Limb (tissue), 2 donors: ENCODE results near the gene MOB2.

Experiments
- DNase-seq, 2 donors: peaks; one replicate each; pipeline ENCODE4 v3.0.0-alpha.2; 2016; ENCODE audit errors: extremely low spot score in 2 of 2

Gene MOB2, protein sequence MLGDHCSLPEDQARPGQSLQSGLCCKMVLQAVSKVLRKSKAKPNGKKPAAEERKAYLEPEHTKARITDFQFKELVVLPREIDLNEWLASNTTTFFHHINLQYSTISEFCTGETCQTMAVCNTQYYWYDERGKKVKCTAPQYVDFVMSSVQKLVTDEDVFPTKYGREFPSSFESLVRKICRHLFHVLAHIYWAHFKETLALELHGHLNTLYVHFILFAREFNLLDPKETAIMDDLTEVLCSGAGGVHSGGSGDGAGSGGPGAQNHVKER

DNA sequence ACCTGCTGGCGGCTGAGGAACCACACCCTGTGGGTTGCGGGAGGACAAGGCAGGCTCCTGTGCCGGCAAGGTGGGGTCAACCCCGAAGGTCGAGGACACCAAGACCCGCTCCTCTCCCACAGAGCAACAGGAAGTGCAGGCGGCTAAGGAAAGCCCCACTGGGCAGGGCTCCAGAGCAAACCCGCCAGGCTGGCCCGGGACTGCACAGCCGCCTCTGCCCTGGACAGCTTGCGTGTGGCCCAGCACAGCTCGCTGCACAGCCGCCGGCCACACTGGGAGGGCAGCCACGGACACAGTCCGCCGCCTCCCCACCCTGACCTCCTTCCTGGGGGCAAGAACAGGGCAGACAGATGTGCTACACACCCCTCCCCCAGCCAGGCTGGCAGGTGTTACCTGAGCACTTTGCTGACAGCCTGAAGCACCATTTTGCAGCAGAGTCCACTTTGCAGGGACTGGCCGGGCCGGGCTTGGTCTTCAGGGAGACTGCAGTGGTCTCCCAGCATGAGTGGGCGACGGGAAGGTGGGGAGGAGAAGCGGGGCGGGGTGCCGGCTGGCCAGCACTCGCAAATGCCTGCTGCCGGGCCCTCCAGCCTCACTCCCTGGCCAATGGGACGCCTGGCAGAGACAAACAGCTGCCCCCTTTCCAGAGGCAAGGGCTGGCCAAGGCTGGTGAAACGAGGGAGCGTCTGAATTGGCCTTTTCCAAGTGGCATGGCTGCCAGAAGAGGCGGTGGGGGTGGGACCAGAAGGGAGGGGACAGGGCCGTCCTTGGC, at the start of gene MOB2:
MOB2 (minus strand) TSS at position 726 of the 772 bp plus-strand sequence; CDS start at position 503, 223 bp downstream.
- peak in 1 of 2 donors; percentile 31 for DNase-seq

DNA sequence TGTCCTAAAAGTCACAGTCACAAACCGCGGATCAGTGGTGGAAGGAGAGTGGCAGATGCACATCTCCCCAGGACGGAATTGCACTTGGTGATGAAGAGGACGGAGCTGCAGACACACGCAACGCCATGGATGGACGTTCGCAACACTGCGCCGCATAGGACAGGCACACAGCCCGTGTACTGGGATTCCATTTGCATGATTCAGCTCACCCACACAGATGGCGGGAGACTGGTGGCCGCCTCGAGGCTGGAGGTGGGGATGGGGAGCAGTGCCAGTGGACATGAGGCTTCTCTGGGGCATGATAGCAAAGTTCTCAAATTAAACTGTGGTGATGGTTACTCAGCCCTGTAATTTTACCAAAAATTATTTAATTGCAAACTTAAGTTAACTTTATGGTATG, 48.1 kb upstream of the MOB2 start:
- DNase-seq = no peak

DNA sequence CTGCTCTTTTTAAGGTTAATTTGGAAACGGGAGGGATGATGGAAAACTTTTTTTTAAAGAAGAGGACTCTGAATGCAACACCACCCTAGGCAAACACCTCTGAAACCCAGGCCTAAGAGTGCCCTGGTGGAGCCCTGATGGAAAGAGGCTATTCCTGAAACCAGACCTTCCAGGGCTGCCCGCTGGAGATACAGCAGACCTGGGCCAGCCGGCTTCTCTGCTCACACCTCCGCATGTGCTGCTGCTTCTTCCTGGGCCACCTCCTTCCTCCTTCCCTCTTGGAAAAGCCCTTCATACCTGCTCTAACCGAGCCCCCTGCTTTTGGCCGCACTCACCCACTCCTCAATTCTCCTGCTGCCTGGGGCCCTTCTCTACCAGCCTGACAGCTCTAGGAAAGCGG, 47.6 kb upstream of the MOB2 start:
- DNase-seq = no peak

DNA sequence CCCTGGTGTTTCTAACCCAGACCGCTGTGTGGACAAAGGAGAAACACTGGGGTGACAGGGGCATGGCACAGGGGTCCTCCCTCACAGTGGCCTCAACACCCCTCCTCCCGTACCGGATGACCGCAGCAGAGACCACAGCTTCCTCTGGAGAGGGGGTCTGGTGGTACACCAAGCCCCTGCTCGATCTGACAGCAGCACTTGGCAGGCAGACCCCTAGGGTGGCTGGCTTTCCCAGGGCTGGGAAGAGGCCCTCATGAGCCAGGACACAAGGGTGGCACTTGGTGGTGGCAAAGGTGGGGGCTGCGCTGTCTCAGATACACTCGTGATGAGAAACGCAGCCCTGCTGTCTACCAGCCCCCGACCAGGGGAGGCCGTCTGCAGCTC, 46.8 kb upstream of the MOB2 start:
- no peak for DNase-seq

DNA sequence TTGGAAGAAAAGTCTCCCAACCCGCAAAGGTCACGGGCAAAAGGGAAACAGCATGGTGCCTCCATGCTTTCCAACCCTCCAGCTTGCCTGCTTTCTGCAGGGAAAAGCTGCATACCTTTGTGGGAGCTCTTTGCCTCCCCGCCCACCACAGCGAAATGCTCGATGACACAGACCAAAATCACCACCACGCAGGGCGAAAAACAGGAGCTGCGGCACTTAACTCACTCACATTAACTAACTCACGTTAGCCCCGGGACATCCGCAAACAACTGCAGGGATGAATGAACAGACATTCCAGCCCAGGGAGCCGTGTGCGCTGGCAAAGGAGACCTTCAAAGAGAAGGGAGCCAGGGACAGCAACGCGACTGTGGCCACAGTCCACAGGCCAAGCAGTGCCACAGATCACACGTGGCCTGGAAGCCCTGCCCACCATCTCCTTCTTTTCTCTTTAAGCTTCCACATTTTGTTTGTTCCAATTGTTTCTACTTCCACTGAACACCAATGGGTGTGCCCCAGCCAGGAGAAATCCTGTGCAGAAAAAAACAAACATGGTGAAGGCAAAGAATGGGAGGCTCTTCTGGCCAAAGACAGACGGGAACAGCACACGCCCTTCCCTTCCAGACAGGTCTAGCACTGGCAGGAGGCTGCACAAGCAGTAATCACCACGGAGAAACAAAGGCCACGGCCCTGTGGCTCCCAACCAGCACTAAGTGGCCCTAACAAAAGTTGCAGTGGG, 46.2 kb upstream of the MOB2 start:
- DNase-seq = no peak

DNA sequence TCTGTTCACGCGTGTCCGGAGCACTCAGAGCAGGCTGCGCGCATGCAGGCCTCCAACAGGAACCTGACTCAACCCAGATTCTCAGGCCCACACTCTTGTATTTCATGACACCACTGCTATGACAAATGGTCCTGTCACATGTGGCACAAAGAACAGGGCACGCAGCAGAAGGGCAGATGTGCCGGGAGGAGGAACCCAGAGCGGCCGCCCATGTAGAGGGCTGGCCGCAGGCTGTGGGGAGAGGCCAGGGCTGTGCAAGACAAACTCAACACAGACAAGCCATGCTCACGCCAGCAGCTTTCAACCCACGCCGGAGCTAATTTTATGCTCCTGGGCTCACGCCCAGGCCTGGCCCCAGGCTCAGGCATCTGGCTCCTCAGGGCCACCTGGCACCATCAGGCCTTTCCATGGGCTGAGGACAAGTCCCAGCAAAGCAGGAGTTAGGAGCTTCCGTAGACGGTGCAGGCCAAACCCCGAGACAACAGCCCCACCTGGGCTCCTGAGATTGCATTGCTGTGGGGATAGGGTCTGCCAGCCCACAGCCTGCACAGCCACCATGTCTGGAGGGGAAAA, 45.5 kb upstream of the MOB2 start:
- no peak for DNase-seq

DNA sequence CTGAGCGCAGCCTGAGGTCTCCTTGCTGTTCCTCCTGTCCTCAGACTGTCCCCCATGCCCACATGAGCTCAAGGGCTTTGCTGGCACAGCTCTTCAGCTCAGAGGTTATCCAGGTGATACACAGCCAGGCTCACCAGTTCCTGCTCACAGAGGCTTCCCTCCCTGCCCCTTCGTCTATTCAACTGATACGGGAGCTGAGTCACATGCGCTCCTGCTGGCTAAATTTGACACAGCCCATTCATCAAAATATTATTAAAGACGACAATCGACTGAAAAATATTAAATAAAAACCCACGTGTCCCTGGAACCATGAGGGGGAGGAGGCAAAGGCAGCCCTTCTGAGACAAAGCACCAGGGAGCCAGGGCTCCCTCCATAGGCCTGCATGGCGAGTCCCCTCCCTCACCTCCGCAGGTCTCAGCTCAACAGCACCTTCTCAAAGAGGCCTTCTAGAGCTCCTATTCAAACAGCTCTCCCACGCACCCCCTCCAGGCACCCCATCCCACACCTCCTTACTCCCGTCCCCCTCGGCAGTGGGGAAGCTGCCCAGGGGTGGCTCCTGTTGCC, 45.0 kb upstream of the MOB2 start:
- no peak for DNase-seq

DNA sequence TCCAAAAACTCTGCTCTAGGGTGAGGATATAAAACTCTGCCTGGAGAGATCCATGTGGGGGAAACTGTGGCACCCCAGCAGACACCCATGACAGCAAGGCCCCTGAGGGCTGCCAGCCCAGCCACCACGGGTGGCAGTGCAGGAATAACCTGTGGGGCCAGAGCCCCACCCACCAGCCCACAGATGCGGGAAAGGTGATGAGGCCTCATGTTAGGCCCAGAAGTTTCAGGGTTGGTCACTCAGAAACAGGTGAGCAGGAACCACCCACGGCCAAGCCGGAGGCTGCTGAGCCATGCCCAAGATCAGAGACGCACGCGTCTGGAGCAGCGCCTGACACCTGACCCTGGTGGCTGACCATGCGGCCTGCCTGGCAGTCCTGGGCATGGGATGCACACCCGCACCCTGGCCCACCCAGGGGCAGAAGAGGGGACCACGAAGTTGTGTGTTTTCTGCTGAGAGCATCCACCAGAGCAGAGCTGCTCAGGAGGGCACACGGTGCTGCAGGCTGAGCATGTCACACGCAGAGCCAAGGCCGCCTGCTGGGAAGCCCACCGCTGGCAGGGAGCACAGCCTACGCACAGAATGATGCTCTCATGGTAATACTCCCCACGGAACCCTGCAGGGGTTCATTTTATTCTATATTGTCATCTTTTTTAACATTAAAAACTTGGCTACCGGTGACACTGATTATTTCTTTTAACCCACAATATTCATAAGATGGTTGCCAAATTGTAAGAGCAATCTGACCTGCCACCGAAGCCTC, 44.3 kb upstream of the MOB2 start:
- DNase-seq = no peak

DNA sequence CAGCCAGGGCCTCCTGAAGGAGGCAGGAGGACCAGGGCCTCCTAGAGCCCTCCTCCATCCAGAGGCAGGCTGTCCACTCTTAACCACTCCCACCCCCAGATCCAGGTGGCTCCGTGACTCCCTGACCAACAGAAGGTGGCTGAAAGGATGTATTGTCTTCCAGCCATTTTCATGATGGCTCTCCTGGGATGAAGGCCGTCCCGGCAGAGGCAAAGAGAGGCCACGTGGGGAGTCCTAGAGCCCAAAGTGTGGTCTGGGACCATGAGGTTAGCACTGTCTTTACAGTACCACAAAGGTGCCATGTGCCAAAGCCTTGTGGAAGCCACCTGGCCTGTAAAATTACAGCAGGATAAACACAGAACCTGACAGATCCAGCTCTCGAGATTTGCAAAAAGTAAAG, 43.2 kb upstream of the MOB2 start:
- DNase-seq = no peak

DNA sequence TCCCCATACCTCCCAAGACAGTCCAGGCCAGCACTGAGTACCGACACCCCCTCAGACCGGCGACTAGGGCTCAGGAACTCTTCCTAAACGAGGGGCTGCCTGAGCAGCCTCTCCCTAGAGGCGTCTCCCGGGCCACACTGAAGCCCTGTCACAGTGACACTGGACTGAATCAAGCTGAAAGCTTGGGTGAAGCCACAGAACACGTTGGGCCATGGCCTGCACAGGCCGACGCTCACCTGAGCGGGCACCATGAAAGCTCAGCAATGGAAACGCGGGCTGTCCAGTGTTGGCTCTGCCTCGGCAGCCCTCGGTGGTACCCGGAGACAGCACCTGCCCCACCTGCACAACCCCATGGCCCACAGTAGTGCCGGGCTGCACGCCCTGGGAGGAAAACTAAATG, 42.7 kb upstream of the MOB2 start:
- no peak for DNase-seq

DNA sequence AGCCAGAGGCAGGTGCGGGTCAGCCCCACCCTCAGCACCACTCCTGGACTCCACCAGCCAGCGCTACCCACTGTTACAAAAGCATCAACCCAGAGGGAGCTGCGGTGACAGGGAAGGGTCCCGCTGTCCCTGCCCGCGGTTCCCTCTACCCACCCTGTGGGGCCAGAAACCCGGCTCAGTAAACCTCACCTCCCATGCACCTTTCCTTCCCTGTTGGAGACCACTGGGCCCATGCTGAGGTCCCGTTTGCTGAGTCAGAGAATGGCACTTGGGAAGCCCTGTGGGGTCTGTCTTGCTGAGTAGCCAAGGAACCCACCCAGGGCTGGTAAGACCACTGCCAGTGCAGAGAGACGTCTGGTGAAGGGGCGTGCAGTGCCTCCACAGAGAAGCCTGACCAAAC, 42.1 kb upstream of the MOB2 start:
- no peak for DNase-seq

DNA sequence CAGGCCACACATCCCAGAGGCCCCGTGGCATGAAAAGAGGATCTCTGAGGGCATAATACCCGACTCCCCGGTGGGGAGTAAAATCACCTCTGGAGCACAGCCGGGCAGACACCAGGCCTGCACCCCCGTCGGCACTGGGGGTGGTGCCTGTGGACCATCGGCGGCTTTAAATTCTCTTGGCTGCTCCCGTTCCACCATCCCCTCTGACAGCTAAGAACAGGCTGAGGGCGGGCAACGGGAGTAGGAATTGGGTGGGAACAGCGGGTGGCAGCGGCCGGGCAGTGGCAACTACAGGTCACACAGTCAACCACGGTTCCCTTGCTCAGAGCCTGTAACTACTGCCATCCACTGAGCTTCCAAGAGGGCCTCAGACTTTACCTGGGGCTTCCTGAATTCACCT, 40.2 kb upstream of the MOB2 start:
- DNase-seq = no peak

DNA sequence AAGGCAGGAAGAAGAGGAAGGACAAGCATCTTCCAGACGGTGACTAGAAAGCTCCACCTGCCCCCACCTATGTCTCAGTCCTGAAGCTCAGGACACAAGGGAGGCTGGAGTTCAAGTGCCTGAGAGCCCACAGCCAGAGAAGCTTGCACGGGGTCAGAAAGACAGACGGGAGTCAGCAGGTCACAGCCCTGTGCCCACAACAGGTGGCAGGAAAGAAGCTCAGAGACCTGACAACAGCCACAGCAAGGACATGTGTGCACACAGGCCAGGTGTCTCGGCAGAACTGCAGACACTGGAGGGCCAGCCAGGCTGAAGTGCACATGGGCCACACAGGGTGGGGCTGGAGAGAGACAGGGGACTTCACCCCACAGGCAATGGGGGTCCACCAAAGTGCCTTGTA, 37.2 kb upstream of the MOB2 start:
- DNase-seq = no peak

DNA sequence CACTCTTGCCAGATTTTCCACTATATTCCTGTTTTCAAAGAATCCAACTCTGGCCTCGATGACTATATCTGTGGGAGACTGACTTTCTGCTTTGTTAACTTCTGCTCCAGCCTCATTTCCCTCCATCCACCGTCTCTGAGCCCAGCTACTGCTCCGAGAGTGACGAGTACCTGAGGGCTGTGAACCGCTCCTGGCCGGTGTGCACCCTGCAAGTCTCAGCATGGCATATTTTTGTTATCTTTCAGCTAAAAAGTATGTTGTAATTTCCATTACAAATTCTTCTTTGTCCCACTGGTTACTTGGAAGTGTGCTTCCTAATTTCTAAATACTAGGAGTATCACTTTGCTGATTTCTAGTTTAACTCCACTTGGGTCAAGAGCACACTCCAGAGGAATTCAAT, 36.5 kb upstream of the MOB2 start:
- DNase-seq = no peak

DNA sequence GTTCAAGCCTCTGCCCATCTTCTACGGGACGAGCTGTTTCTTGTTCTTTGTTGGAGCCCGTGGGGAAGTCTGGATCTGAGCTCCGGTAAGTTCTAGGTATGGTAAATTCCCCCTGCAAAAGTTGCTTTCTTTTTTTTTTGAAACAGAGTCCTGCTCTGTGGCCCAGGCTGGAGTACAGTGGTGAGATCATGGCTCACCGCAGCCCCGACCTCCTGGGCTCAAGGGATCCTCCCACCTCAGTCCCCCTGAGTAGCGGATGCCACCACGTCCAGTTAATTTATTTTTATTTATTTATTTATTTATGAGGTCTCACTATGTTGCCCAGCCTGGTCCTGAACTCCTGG, 35.5 kb upstream of the MOB2 start:
- no peak for DNase-seq

DNA sequence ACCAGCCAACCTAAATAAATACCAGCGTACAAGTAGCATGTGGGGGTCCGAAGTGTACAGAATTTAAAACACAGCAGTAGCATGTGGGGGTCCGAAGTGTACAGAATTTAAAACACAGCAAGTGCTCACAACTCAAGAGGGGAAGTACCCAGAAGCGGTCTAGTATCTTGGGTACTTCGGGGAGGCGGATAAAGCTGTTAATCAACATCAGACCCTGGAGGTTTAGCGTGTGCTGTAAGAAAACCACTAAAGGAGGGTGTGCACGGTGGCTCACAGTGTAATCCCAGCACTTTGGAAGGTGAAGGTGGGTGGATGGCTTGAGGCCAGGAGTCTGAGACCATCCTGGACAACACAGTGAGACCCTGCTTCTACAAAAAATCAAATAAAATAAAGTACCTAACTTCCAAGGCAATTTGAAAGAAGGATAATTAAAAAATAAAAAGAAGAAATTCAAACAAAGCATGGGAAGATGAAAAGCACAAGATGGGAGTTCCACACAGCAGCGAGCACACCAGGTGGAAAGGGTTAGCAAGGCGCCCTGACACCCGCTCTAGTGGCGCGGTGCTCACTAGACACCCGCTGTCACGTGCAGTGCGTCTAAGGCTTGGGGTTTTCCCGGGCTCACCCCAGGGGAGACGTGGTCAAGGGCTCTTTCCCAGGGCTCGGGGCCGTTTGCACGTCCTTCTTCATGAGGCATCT, 35.0 kb upstream of the MOB2 start:
- DNase-seq = no peak

DNA sequence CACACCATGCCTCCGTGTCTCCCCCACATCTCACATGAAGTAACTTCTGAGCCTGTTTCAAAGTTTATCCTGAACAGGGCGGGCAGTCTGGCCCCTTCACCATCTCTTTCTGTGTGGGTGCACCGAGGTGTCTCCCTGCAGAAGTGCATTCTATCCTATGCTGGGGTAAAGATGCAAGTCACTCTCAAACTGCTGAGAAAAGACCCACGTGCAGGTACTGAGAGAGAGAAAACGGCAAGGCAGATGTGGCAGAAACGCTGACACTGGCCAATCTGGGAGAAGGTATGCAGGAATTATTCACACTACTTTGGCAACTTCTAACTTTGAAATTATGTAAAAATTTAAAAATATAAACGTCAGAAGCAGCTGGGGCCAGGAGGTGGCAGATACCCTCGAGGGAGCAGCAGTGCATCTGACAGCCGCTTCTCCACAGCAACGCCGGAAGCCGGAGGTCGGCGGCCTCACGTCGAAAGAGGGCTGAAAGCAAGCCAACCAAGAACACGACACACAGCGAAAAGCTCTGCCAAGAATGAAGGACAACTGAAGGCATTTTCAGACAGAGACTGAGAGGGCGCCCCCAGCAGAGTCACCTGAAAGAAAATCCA, 34.2 kb upstream of the MOB2 start:
- DNase-seq = no peak

DNA sequence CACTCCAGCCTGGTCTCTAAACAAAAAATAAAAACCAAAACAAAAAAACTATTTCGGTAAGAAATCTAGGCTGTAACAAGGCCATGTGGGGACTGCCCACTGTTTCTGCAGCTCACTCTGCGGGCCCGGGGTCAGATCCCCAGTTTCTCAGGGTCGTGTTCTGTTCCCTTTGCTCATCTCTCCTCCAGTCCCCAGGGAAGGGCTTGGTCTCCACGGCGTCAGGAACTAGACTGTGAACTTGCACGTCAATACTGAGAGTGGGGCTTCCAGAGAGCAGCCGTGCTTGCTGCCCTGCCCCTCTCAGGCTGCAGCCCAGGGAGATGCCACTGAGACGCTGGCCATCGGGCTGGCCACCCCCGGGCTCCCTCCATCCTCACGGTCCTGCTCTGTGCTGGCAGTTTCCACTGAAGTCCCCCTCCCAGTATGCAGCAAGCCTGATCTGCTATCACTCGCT, 33.7 kb upstream of the MOB2 start:
- DNase-seq = no peak

DNA sequence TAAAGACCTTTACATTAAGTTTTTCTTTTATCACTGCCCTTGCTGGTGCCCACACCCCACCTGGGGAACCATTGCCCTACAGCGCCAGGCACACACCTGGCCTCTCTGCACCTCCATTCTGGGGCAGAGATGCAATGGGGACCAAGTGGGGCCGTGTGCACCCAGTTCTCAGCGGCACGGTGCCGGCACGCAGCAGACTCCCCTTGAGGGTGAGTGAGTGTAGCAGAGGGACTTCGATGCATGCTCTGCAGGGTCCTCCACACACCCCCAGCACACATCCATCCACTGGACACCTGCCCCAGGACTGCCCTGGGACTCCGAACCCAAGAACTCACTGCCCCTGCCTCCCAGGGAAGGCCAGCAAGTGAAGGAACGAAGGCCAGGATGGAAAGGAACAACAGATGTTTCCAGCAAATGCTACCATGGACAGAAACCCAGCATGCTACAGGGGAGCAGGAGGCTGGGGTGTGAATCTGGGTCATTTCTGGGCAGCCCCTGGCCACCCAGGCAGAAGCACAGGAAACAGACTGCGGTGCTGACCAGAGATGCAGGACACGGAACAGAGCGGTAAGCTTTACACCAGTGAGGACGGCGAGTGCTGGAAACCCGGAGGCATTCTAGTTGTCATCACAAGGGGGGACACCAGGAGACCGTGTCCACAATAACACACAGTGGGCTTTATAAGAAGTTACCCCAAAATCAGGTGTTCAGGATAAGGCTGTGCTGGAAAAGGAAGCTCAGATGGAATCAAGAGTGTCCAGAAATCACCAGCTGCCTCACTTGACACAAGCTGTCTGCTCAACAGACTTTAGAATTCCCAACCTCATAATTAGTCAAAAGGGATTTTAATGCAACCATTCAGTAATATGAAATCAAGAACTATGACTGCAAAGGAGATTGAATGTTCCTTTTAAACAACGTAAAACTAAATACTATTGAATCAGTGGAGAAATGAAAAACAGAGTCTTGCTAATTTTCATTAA, 32.7 kb upstream of the MOB2 start:
- DNase-seq = no peak
